H9 (cell line): ENCODE data around the gene LINGO3. TPM values are rescaled to one million over a fixed set of nuclear protein-coding genes. Genes with fewer than 3 reads are reported as not detected.
A peak's percentile ranks its signal among the peaks of the same experiment; 100 is the strongest.

Source experiments
- DNase-seq: peaks from one replicate; pipeline ENCODE4 v3.0.0-alpha.2; 2017
- H2AFZ ChIP-seq: one replicate; pipeline ENCODE4 v1.6.1; 2013; ENCODE audit warnings: mild to moderate bottlenecking, low read length, control low read depth, moderate library complexity
- H2AK5ac ChIP-seq: 2 replicates; pipeline ENCODE4 v1.6.1; 2013; ENCODE audit warnings: low read length, control low read depth, mixed read lengths; ENCODE audit not compliant: insufficient read length
- H2BK120ac ChIP-seq: one replicate; pipeline ENCODE4 v1.6.1; 2013; ENCODE audit warnings: low read depth, mild to moderate bottlenecking, low read length, control low read depth, inconsistent platforms; ENCODE audit not compliant: poor library complexity, severe bottlenecking
- H2BK12ac ChIP-seq: 2 replicates; pipeline ENCODE4 v1.6.1; 2013; ENCODE audit warnings: low read length, control low read depth, mixed read lengths, low read depth; ENCODE audit not compliant: insufficient read length
- H2BK15ac ChIP-seq: 2 replicates; pipeline ENCODE4 v1.6.1; 2013; ENCODE audit warnings: low read depth, low read length, control low read depth
- H2BK20ac ChIP-seq: one replicate; pipeline ENCODE4 v1.6.1; 2013; ENCODE audit warnings: low read depth, mild to moderate bottlenecking, low read length, control low read depth, inconsistent platforms; ENCODE audit not compliant: poor library complexity, severe bottlenecking
- H2BK5ac ChIP-seq: 2 replicates; pipeline ENCODE4 v1.6.1; 2013; ENCODE audit warnings: low read length, control low read depth, mixed read lengths; ENCODE audit not compliant: insufficient read length
- H3K14ac ChIP-seq: 2 replicates; pipeline ENCODE4 v1.6.1; 2013; ENCODE audit warnings: low read length, control low read depth; ENCODE audit not compliant: insufficient read depth
- H3K18ac ChIP-seq: 2 replicates; pipeline ENCODE4 v1.6.1; 2013; ENCODE audit warnings: low read depth, mild to moderate bottlenecking, mixed read lengths, low read length, control low read depth; ENCODE audit not compliant: insufficient read length
- H3K23ac ChIP-seq: 2 replicates; pipeline ENCODE4 v1.6.1; 2013; ENCODE audit warnings: low read length, control low read depth, mixed read lengths, low read depth; ENCODE audit not compliant: insufficient read length
- H3K23me2 ChIP-seq: 2 replicates; pipeline ENCODE4 v1.6.1; 2013; ENCODE audit warnings: low read depth, mild to moderate bottlenecking, mixed read lengths, low read length, control low read depth; ENCODE audit not compliant: insufficient read length, poor library complexity, severe bottlenecking
- H3K27ac ChIP-seq: 2 replicates; pipeline ENCODE4 v1.5.1; 2013; ENCODE audit warnings: low read length, control low read depth, mixed read lengths, low read depth; ENCODE audit not compliant: insufficient read length
- H3K27me3 ChIP-seq: 2 replicates; pipeline ENCODE4 v1.6.1; 2013; ENCODE audit warnings: low read length, control low read depth, inconsistent platforms; ENCODE audit not compliant: insufficient read depth
- H3K4ac ChIP-seq: 2 replicates; pipeline ENCODE4 v1.6.1; 2013; ENCODE audit warnings: low read depth, mild to moderate bottlenecking, control low read depth, inconsistent platforms, low read length, moderate library complexity
- H3K4me1 ChIP-seq: 2 replicates; pipeline ENCODE4 v1.6.1; 2013; ENCODE audit warnings: low read length, control low read depth, inconsistent platforms; ENCODE audit not compliant: insufficient read depth
- H3K4me2 ChIP-seq: 2 replicates; pipeline ENCODE4 v1.6.1; 2013; ENCODE audit warnings: low read length, control low read depth, mixed read lengths; ENCODE audit not compliant: insufficient read length, insufficient read depth
- H3K56ac ChIP-seq: 2 replicates; pipeline ENCODE4 v1.6.1; 2013; ENCODE audit warnings: low read depth, mild to moderate bottlenecking, mixed read lengths, low read length, control low read depth; ENCODE audit not compliant: insufficient read length
- H3K79me1 ChIP-seq: 2 replicates; pipeline ENCODE4 v1.6.1; 2013; ENCODE audit warnings: low read depth, mild to moderate bottlenecking, moderate library complexity, low read length, control low read depth, inconsistent platforms; ENCODE audit not compliant: insufficient read depth, poor library complexity, severe bottlenecking
- H3K79me2 ChIP-seq: 2 replicates; pipeline ENCODE4 v1.6.1; 2013; ENCODE audit warnings: low read length, control low read depth, inconsistent platforms; ENCODE audit not compliant: insufficient read depth
- H3K9ac ChIP-seq: 2 replicates; pipeline ENCODE4 v1.6.1; 2013; ENCODE audit warnings: low read length, control low read depth, mixed read lengths; ENCODE audit not compliant: insufficient read length; ENCODE audit errors: extremely low read depth
- H3K9me3 ChIP-seq: one replicate; pipeline ENCODE4 v1.6.1; 2013; ENCODE audit warnings: low read depth, low read length, inconsistent platforms; ENCODE audit not compliant: control insufficient read depth
- H3T11ph ChIP-seq: one replicate; pipeline ENCODE4 v1.6.1; 2013; ENCODE audit warnings: mild to moderate bottlenecking, low read length, control low read depth, inconsistent platforms
- H4K20me1 ChIP-seq: one replicate; pipeline ENCODE4 v1.6.1; 2013; ENCODE audit not compliant: control insufficient read depth, insufficient read length, insufficient read depth
- H4K5ac ChIP-seq: 2 replicates; pipeline ENCODE4 v1.6.1; 2013; ENCODE audit warnings: low read depth, mild to moderate bottlenecking, mixed read lengths, low read length, control low read depth; ENCODE audit not compliant: insufficient read length
- H4K8ac ChIP-seq: replicated peaks from 2 replicates; pipeline ENCODE4 v1.6.1; 2013; ENCODE audit warnings: low read length, control low read depth, mixed read lengths, low read depth; ENCODE audit not compliant: insufficient read length
- H4K91ac ChIP-seq: 2 replicates; pipeline ENCODE4 v1.6.1; 2013; ENCODE audit warnings: low read depth, mild to moderate bottlenecking, moderate library complexity, mixed read lengths, low read length, control low read depth; ENCODE audit not compliant: insufficient read length
- H3K27ac Mint-ChIP-seq, 3 experiments: 2 replicates in 2 of 3; 3 replicates in 1 of 3; pipeline ENCODE4 v1.8.0; 2020 to 2021; ENCODE audit warnings: mixed read lengths in 3 of 3, mild to moderate bottlenecking in 1 of 3, moderate library complexity in 1 of 3
- H3K27me3 Mint-ChIP-seq: 2 replicates; pipeline ENCODE4 v1.8.0; 2021; ENCODE audit warnings: low read depth, mild to moderate bottlenecking, moderate library complexity, mixed read lengths
- H3K36me3 Mint-ChIP-seq, 3 experiments: 2 replicates in 2 of 3; 3 replicates in 1 of 3; pipeline ENCODE4 v1.8.0; 2020 to 2021; ENCODE audit warnings: low read depth in 3 of 3, mixed read lengths in 3 of 3; ENCODE audit not compliant: insufficient read depth in 1 of 3
- H3K4me1 Mint-ChIP-seq, 2 experiments: 2 replicates each; pipeline ENCODE4 v1.8.0; 2020; ENCODE audit warnings: mixed read lengths in 2 of 2
- H3K4me3 Mint-ChIP-seq, 2 experiments: 2 replicates in 1 of 2; 3 replicates in 1 of 2; pipeline ENCODE4 v1.8.0; 2020 to 2021; ENCODE audit warnings: mild to moderate bottlenecking in 2 of 2, mixed read lengths in 2 of 2, moderate library complexity in 1 of 2
- H3K9me3 Mint-ChIP-seq, 2 experiments: 2 replicates in 1 of 2; 3 replicates in 1 of 2; pipeline ENCODE4 v1.8.0; 2020; ENCODE audit warnings: mild to moderate bottlenecking in 2 of 2, mixed read lengths in 2 of 2, moderate library complexity in 1 of 2
- WGBS: extraction: QIAGEN DNeasy Blood & Tissue Kit; methylation state at CpG from one replicate; pipeline ENCODE4 v1.1.7; 2013; ENCODE audit warnings: missing lambda C conversion rate, low lambda C conversion rate, mixed read lengths; ENCODE audit not compliant: insufficient read length; ENCODE audit errors: extremely low coverage; 5-methylcytosine and 5-hydroxymethylcytosine counted together
- total RNA-seq: library from RNA; stranded (reverse); gene quantifications from 2 replicates; pipeline ENCODE4 v1.2.1, GENCODE V29; 2021
- TF ChIP-seq, protein P1 (sequence below): fragments of 200-600 bp; sonication (generic); conservative IDR thresholded peaks from 3 replicates; pipeline ENCODE4 v1.8.0; 2021; ENCODE audit warnings: antibody characterized with exemption, mild to moderate bottlenecking

LINGO3 gene
- total RNA-seq, 1 experiment from 2014 or later: 0.28 TPM

DNA sequence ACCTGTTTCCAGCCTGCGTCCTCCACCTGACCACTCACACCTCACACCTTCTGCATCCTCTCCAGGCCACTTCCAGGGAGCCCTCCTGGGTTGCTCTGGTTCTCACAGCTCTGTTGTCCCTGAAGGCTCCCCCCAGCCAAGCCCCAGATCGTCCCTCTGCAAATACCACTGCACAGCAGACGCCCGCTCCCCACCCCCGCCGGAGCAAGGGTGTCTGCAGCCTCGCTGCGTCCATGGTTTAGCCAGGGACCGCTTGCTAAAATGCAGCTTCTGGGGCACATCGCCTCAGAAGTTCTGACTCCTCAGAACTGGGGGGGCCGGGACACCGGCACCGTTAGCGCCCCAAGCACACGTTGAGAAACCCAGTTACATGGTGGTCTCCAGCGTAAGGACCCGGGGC lies 983 bp downstream of the LINGO3 start:
- Histone ChIP-seq H4K8ac (no peak overlapping the region), H3K4me1 (no peaks in the 10 kb centered on the region), H2BK120ac (no peak overlapping the region), H3K27me3 (no peaks in the 10 kb centered on the region; the same call in 1 of the 2 replicates), H3K4me2 (no peak overlapping the region), H3K4ac (no peak overlapping the region), H2BK20ac (no peak overlapping the region), H3K18ac (no peak overlapping the region), H2AK5ac (no peak overlapping the region), H2AFZ (no peak overlapping the region), H4K91ac (no peak overlapping the region), H2BK12ac (no peak overlapping the region), H3K56ac (no peak overlapping the region), H2BK5ac (no peak overlapping the region), H3K79me1 (no peaks in the 10 kb centered on the region), H3K9me3 (no peaks in the 10 kb centered on the region), H3T11ph (no peak overlapping the region), H4K20me1 (no peaks in the 10 kb centered on the region), H3K23ac (no peak overlapping the region), H4K5ac (no peak overlapping the region), H3K14ac (no peak overlapping the region), H3K79me2 (no peaks in the 10 kb centered on the region), H3K9ac (no peak overlapping the region), H3K27ac (no peak overlapping the region), H3K23me2 (no peaks in the 10 kb centered on the region), H2BK15ac (no peak overlapping the region)
- H3K36me3 Mint-ChIP-seq: peaks cover 0 to 4% (median 2%) of the 10 kb centered on the region in 3 experiments; a peak in 4 of 7 replicates
- peaks cover 0 to 4% of the 10 kb centered on the region in 2 experiments; a peak in 1 of 5 replicates for H3K9me3 Mint-ChIP-seq
- H3K27me3 Mint-ChIP-seq: peaks cover 80% of the 10 kb centered on the region
- no peak for DNase-seq
- no peak overlapping the region for H3K27ac Mint-ChIP-seq
- peaks cover 5 to 24% of the 10 kb centered on the region in 2 experiments for H3K4me1 Mint-ChIP-seq
- no CpG with 5 or more reads among the region's 17 CpGs for WGBS
- TF ChIP-seq, protein P1, sequence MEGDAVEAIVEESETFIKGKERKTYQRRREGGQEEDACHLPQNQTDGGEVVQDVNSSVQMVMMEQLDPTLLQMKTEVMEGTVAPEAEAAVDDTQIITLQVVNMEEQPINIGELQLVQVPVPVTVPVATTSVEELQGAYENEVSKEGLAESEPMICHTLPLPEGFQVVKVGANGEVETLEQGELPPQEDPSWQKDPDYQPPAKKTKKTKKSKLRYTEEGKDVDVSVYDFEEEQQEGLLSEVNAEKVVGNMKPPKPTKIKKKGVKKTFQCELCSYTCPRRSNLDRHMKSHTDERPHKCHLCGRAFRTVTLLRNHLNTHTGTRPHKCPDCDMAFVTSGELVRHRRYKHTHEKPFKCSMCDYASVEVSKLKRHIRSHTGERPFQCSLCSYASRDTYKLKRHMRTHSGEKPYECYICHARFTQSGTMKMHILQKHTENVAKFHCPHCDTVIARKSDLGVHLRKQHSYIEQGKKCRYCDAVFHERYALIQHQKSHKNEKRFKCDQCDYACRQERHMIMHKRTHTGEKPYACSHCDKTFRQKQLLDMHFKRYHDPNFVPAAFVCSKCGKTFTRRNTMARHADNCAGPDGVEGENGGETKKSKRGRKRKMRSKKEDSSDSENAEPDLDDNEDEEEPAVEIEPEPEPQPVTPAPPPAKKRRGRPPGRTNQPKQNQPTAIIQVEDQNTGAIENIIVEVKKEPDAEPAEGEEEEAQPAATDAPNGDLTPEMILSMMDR: no peak
- H3K4me3 Mint-ChIP-seq: peak overlapping the region in 1 of 2 experiments; percentile 36; a peak in 1 of 5 replicates
